ENCODE measurements around the gene DEFB121. TPM values are rescaled to one million over a fixed set of nuclear protein-coding genes. Genes with fewer than 3 reads are reported as not detected.
"Not testable (repeated sequence)": the region's sequence is repeated elsewhere in the genome, so short reads cannot be mapped to it uniquely, and the experiment has no call there.

The DEFB121 gene, protein sequence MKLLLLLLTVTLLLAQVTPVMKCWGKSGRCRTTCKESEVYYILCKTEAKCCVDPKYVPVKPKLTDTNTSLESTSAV
- polyA plus RNA-seq (2013, experiment 1 of 2), result not detected
- not detected for polyA plus RNA-seq (2013, experiment 2 of 2)

DNA sequence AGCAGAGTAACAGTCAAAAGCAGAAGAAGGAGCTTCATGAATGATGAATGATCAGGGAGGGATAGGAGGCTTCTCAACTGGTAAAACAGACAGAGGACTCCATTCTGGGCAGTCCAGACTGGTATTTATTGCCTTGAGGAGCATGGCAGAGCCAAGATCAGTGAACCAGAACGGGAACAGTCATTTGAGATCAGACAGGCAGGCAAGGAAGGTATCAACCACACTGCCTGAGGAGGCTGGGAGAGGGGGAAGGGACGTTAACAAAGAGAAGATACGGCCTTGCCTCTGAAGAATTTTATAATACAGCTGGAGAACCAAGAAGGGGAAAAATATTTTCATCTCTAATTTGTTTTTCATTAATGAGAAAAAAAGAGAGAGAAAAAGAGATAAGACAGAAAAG lies at the start of gene DEFB121:
TSS of gene DEFB121 (minus strand) at position 101 of the 400 bp plus-strand sequence. CDS start at position 38, 63 bp downstream.
- no peak within 1 kb of the TSS for H3K4me3 ChIP-seq (ENCODE audit: low read length)
- no peak within 1 kb of the TSS for H3K9ac ChIP-seq (ENCODE audit: low read depth, low read length)
- H3K9me3 ChIP-seq (ENCODE audit: insufficient read depth, low read depth, low read length), result peaks cover 95% of the 10 kb centered on the region
- H3K4me1 ChIP-seq (ENCODE audit: insufficient read depth, low read length), result no peaks in the 10 kb centered on the region
- no peak within 1 kb of the TSS for H3K27ac ChIP-seq (ENCODE audit: low read depth, low read length)
- WGBS, result 49% methylated on average over 3 of the region's 3 CpGs
- H3K27me3 ChIP-seq (ENCODE audit: insufficient read depth, low read length), result no peaks in the 10 kb centered on the region
- H3K36me3 ChIP-seq (ENCODE audit: insufficient read depth, low read length), result no peaks in the 10 kb centered on the region

DNA sequence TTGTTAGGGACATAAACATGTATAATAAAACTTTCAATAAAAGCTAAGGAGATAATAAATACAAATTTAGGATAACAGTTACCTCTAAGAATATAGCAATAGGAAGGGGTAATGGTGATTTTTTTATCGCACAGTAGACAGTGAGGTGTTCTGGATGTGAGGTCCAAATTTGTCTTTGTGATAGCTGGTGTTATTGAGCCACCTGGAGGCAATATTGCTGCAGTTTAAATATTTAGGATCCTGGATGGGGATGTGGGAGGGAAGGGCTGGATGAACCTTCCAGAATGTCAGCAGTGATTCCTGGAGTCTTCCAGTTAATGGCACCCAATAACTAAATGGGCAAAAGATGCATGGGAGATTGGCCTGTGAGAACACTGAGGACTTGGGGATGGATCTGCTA lies 48.3 kb upstream of the DEFB121 start:
- Histone ChIP-seq H3K36me3 (ENCODE audit: insufficient read depth, low read length) (no peaks in the 10 kb centered on the region), H3K9ac (ENCODE audit: low read depth, low read length) (no peak overlapping the region), H3K4me3 (ENCODE audit: low read length) (no peak overlapping the region), H3K4me1 (ENCODE audit: insufficient read depth, low read length) (no peaks in the 10 kb centered on the region), H3K9me3 (ENCODE audit: insufficient read depth, low read depth, low read length) (peaks cover 35% of the 10 kb centered on the region), H3K27ac (ENCODE audit: low read depth, low read length) (no peak overlapping the region), H3K27me3 (ENCODE audit: insufficient read depth, low read length) (no peaks in the 10 kb centered on the region)
- 100% methylated on average over 1 of the region's 1 CpG for WGBS

DNA sequence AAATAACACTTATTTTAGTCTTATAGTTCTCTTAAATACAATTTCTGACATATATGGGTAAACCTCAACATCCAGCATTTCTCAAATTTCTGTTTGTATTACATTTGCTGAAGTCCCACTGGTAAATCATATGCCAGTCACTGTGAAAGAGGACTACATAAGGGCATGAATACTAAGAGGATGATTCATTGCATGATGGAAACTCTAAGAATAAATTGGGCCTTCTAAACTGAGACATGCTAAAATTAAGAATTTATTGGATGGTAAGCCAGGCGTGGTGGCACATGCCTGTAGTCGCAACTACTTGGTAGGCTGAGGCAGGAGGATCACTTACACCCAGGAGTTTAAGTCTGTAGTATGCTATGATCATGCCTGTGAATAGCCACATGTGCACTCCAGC lies 46.6 kb upstream of the DEFB121 start:
- H3K4me3 ChIP-seq (ENCODE audit: low read length), result no peak overlapping the region
- H3K9me3 ChIP-seq (ENCODE audit: insufficient read depth, low read depth, low read length), result peaks cover 44% of the 10 kb centered on the region
- WGBS, result 66% methylated on average over 2 of the region's 2 CpGs

DNA sequence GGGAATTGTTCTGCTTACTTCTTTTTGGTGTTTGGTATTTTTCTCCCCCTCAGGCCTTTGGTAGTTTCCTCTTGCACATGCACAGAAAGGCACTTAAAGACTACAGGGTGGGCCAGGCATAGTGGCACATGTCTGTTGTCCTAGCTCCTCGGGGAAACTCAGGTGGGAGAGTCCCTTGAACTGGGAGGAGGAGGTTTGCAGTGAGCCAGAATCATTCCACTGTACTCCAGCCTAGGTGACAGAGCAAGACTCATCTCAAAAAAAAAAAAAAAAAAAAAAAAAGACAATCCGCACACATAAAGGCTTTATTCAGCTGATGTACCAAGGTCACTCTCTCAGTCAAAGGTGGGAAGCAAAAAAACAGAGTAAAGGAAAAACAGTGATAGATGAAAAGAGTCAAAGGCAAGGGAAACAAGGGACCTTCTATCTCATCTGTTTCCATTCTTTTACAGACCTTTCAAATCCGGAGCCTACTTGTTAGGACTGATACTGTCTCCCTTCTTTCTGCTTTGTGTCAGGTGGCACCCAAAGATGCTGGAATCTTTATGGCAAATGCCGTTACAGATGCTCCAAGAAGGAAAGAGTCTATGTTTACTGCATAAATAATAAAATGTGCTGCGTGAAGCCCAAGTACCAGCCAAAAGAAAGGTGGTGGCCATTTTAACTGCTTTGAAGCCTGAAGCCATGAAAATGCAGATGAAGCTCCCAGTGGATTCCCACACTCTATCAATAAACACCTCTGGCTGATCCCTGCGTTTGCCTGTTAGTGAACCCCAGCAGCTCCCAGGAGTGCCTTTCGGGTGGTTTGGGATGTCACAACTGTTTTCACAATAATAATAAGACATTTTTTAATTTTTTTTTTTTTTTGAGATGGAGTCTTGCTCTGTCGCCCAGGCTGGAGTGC lies 43.7 kb upstream of the DEFB121 start:
- 78% methylated on average over 7 of the region's 8 CpGs for WGBS
- Histone ChIP-seq H3K4me1 (ENCODE audit: insufficient read depth, low read length) (no peaks in the 10 kb centered on the region), H3K27me3 (ENCODE audit: insufficient read depth, low read length) (no peaks in the 10 kb centered on the region), H3K9ac (ENCODE audit: low read depth, low read length) (no peak overlapping the region), H3K36me3 (ENCODE audit: insufficient read depth, low read length) (no peaks in the 10 kb centered on the region), H3K9me3 (ENCODE audit: insufficient read depth, low read depth, low read length) (peaks cover 59% of the 10 kb centered on the region), H3K27ac (ENCODE audit: low read depth, low read length) (no peak overlapping the region), H3K4me3 (ENCODE audit: low read length) (no peak overlapping the region)

More for the DNA sequence above, 46.6 kb upstream of the DEFB121 start:
- Histone ChIP-seq H3K36me3 (ENCODE audit: insufficient read depth, low read length) (no peaks in the 10 kb centered on the region), H3K9ac (ENCODE audit: low read depth, low read length) (no peak overlapping the region), H3K27ac (ENCODE audit: low read depth, low read length) (no peak overlapping the region), H3K27me3 (ENCODE audit: insufficient read depth, low read length) (no peaks in the 10 kb centered on the region), H3K4me1 (ENCODE audit: insufficient read depth, low read length) (no peaks in the 10 kb centered on the region)

DNA sequence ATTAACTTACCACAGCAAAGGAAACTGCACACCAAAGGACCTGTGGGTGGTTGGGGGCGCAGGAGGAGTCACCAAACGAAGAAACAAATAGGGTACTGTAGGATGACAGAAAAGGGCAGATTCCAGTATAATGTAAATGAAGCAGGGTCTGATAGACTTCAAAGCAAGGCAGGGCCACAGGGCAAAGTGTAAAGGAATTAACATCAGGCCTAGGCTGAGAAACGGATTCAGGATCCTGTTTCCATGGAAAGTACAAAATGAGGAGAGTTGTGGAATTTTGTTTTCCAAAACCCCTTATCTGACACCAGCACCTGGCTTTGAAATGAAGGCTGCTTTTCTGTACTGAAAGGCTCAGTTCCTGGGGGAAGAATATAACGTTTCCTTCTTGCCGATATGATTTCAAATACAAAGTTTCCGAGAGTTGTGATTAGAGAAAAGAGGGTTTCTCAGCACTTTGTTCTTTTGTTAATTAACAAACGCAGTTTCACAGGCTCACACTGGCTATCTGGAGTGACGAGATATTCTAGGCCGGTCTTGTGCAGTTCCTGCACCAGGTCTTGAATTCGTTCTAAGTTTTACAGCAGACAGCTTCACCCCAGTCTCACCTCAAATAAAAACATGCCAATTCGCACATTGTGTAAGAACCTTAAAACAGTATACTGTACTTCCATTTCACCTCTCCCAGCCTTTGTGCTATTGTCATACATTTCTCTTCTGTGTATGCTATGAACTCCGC lies 40.2 kb upstream of the DEFB121 start:
- Histone ChIP-seq H3K9me3 (ENCODE audit: insufficient read depth, low read depth, low read length) (peaks cover 81% of the 10 kb centered on the region), H3K4me1 (ENCODE audit: insufficient read depth, low read length) (no peaks in the 10 kb centered on the region), H3K9ac (ENCODE audit: low read depth, low read length) (no peak overlapping the region), H3K27me3 (ENCODE audit: insufficient read depth, low read length) (no peaks in the 10 kb centered on the region), H3K36me3 (ENCODE audit: insufficient read depth, low read length) (no peaks in the 10 kb centered on the region), H3K4me3 (ENCODE audit: low read length) (no peak overlapping the region), H3K27ac (ENCODE audit: low read depth, low read length) (no peak overlapping the region)
- 77% methylated on average over 12 of the region's 12 CpGs for WGBS

DNA sequence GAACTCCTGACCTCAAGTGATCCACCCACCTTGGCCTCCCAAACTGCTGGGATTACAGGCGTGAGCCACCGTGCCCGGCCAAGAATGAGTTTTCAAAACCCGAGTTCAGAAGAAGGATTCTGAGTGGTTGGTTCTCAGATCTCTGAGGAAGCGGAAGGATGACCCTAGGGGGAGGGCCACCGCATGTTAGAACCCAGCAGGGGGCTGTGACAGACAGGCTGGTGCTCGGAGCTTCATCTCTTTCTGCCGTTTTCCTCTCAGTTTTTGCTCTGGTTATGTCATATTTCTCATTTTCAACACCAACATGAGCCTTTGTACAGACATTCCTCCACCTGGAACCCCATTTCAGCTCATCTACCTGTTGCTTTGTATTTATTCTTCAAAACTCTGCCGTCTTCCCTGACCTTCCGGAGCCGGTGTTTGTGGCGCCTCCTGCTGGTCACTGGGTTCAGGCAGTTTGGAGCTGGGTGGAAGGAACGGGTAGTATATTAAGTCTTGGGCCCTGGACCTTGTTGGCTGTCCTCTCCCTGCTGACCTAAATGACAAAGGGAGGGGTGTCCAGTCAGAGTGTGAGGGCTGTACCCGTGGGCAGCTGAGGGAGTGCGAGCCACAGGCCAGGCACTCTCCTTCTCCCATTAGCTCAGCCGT lies 34.1 kb upstream of the DEFB121 start, which contains the start of gene DEFB123:
TSS of gene DEFB123 (plus strand) at position 621 of the 648 bp plus-strand sequence. CDS start 67 bp downstream, outside the sequence.
- 85% methylated on average over 16 of the region's 16 CpGs for WGBS
- Histone ChIP-seq H3K36me3 (ENCODE audit: insufficient read depth, low read length) (no peaks in the 10 kb centered on the region), H3K9me3 (ENCODE audit: insufficient read depth, low read depth, low read length) (peaks cover 86% of the 10 kb centered on the region), H3K9ac (ENCODE audit: low read depth, low read length) (no peak within 1 kb of the TSS), H3K27me3 (ENCODE audit: insufficient read depth, low read length) (no peaks in the 10 kb centered on the region), H3K4me3 (ENCODE audit: low read length) (no peak within 1 kb of the TSS), H3K4me1 (ENCODE audit: insufficient read depth, low read length) (no peaks in the 10 kb centered on the region), H3K27ac (ENCODE audit: low read depth, low read length) (no peak within 1 kb of the TSS)

DNA sequence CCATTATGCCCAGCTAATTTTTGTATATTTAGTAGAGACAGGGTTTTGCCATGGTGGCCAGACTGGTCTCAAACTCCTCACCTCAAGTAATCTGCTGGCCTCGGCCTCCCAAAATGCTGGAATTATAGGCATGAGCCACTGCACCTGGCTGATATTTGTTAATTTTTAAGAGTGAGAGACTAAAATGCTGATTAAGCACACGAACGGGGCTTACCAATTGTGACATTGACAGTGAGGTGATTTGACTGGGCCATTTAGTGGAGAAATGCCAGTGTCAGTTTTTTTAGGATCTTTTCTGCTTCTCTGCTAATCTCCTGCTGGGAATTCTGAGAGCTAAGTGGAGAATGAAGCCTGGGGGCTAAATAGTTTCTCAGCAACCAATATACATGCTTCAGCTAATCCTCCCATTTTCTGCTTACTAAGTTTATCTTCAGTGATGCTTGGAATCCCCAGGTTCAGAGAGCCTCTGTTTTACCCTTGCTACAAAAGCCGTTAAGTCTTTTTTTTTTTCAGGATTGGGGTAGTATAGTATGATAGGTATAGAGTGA lies 24.6 kb upstream of the DEFB121 start:
- Histone ChIP-seq H3K9ac (ENCODE audit: low read depth, low read length) (no peak overlapping the region), H3K36me3 (ENCODE audit: insufficient read depth, low read length) (no peaks in the 10 kb centered on the region), H3K4me3 (ENCODE audit: low read length) (no peak overlapping the region), H3K27me3 (ENCODE audit: insufficient read depth, low read length) (no peaks in the 10 kb centered on the region), H3K9me3 (ENCODE audit: insufficient read depth, low read depth, low read length) (peaks cover 61% of the 10 kb centered on the region), H3K4me1 (ENCODE audit: insufficient read depth, low read length) (no peaks in the 10 kb centered on the region), H3K27ac (ENCODE audit: low read depth, low read length) (no peak overlapping the region)
- WGBS, result 70% methylated on average over 4 of the region's 4 CpGs

DNA sequence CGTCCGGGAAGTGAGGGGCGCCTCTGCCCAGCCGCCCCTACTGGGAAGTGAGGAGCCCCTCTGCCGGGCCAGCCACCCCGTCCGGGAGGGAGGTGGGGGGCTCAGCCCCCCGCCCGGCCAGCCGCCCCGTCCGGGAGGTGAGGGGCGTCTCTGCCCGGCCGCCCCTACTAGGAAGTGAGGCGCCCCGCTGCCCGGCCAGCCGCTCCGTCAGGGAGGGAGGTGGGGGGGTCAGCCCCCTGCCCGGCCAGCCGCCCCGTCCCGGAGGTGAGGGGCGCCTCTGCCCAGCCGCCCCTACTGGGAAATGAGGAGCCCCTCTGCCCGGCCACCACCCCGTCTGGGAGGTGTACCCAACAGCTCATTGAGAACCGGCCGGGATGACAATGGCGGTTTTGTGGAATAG lies 21.6 kb upstream of the DEFB121 start:
- not testable (repeated sequence) for H3K27me3 ChIP-seq (ENCODE audit: insufficient read depth, low read length); H3K27ac ChIP-seq (ENCODE audit: low read depth, low read length); H3K9ac ChIP-seq (ENCODE audit: low read depth, low read length); H3K4me3 ChIP-seq (ENCODE audit: low read length); H3K36me3 ChIP-seq (ENCODE audit: insufficient read depth, low read length); H3K4me1 ChIP-seq (ENCODE audit: insufficient read depth, low read length)
- 95% methylated on average over 30 of the region's 31 CpGs for WGBS
- peaks cover 68% of the 10 kb centered on the region for H3K9me3 ChIP-seq (ENCODE audit: insufficient read depth, low read depth, low read length)

DNA sequence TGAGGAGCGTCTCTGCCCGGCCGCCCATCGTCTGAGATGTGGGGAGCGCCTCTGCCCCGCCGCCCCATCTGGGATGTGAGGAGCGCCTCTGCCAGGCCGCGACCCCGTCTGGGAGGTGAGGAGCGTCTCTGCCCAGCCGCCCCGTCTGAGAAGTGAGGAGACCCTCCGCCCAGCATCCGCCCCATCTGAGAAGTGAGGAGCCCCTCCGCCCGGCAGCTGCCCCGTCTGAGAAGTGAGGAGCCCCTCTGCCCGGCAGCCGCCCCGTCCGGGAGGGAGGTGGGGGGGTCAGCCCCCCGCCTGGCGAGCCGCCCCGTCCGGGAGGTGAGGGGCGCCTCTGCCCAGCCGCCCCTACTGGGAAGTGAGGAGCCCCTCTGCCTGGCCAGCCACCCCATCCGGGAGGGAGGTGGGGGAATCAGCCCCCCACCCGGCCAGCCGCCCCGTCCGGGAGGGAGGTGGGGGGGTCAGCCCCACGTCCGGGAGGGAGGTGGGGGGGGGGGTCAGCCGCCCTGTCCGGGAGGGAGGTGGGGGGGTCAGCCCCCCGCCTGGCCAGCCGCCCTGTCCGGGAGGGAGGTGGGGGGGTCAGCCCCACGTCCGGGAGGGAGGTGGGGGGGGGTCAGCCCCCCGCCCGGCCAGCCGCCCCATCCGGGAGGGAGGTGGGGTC lies 21.0 kb upstream of the DEFB121 start:
- 95% methylated on average over 25 of the region's 48 CpGs for WGBS
- not testable (repeated sequence) for H3K9ac ChIP-seq (ENCODE audit: low read depth, low read length); H3K4me3 ChIP-seq (ENCODE audit: low read length); H3K27me3 ChIP-seq (ENCODE audit: insufficient read depth, low read length); H3K27ac ChIP-seq (ENCODE audit: low read depth, low read length); H3K4me1 ChIP-seq (ENCODE audit: insufficient read depth, low read length); H3K36me3 ChIP-seq (ENCODE audit: insufficient read depth, low read length)
- peaks cover 68% of the 10 kb centered on the region for H3K9me3 ChIP-seq (ENCODE audit: insufficient read depth, low read depth, low read length)

DNA sequence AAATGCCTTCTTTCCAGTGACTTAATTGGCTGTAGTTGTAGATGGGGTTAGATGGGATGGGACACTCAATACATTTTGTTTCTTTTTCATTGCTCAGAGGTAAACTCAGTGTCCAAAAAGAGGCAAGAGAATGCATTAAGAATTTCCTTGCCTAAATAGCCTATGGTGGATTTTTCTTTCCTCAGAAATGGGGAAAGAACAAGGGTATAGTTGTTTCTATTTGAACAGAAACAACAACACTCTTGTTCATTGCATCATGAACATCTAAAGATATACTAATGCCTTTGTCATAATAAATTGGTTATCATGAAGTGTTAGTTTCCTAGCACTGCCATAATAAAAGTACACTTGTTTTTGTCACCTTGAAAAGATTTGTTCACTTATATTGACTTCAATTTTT lies 19.8 kb upstream of the DEFB121 start:
- no peaks in the 10 kb centered on the region for H3K4me1 ChIP-seq (ENCODE audit: insufficient read depth, low read length)
- H3K27me3 ChIP-seq (ENCODE audit: insufficient read depth, low read length), result no peaks in the 10 kb centered on the region
- no peaks in the 10 kb centered on the region for H3K36me3 ChIP-seq (ENCODE audit: insufficient read depth, low read length)
- H3K9me3 ChIP-seq (ENCODE audit: insufficient read depth, low read depth, low read length), result peaks cover 70% of the 10 kb centered on the region
- H3K4me3 ChIP-seq (ENCODE audit: low read length), result no peak overlapping the region
- H3K27ac ChIP-seq (ENCODE audit: low read depth, low read length), result no peak overlapping the region
- no peak overlapping the region for H3K9ac ChIP-seq (ENCODE audit: low read depth, low read length)
